ENCODE data around the gene CFAP99. TPM values are rescaled to one million over a fixed set of nuclear protein-coding genes. Genes with fewer than 3 reads are reported as not detected.
A peak's percentile ranks its signal among the peaks of the same experiment; 100 is the strongest.

Gene CFAP99
- polyA plus RNA-seq, 3 donors: 0.15 to 0.27 TPM; not detected in 1

- H3K79me2 ChIP-seq (ENCODE audit: insufficient read depth, low read length): peaks cover 4% of the 10 kb centered on the region
- intact Hi-C loops (cut with micrococcal nuclease): loop anchor here (5.0 kb wide), 2 partner anchors 36 to 39 kb away; no protein-coding TSS in a partner anchor
These were observed 42.6 kb downstream of the CFAP99 start for GRCh38 chr4:2461246-2461960.

More at GRCh38 chr4:2461246-2461960, 42.6 kb downstream of the CFAP99 start:
- Histone ChIP-seq H3K27me3 (ENCODE audit: control insufficient read depth in 2 of 2, insufficient read depth in 2 of 2, low read length in 2 of 2) (peaks cover 11 to 26% of the 10 kb centered on the region in 2 donors), H2AFZ (ENCODE audit: insufficient read depth, low read depth, low read length, poor library complexity, severe bottlenecking) (no peak overlapping the region), H3K36me3 (replicated peaks in 1 of 2; ENCODE audit: control insufficient read depth in 1 of 2, insufficient read depth in 2 of 2, low read length in 2 of 2) (no peaks in the 10 kb centered on the region), H3K9ac (ENCODE audit: insufficient read depth, low read length, poor library complexity, severe bottlenecking) (no peak overlapping the region), H3K4me3 (replicated peaks in 1 of 3; ENCODE audit: low read depth in 2 of 3, low read length in 3 of 3) (no peak overlapping the region), H3K4me1 (ENCODE audit: control insufficient read depth in 1 of 2, insufficient read depth in 2 of 2, low read length in 2 of 2) (peaks cover 8 to 14% of the 10 kb centered on the region in 2 donors), H3K27ac (ENCODE audit: low read depth in 1 of 2, low read length in 2 of 2) (no peak overlapping the region), H3K9me3 (replicated peaks in 1 of 2; ENCODE audit: control insufficient read depth in 1 of 2, insufficient read depth in 1 of 2, low read length in 2 of 2) (peaks cover 0 to 6% of the 10 kb centered on the region in 2 donors), H4K20me1 (ENCODE audit: insufficient read depth, low read length) (no peaks in the 10 kb centered on the region), H3K4me2 (replicated peaks; ENCODE audit: extremely low read depth, low read length, poor library complexity, severe bottlenecking) (no peak overlapping the region)
- TF ChIP-seq CTCF (IDR thresholded peaks at IDR 0.05): no peak
- Mint-ChIP-seq H3K9me3 (peaks cover 0 to 3% (median 0%) of the 10 kb centered on the region in 7 donors), H3K27ac (peak overlapping the region in 2 of 7 donors; percentile 5 to 36), H3K4me3 (peak overlapping the region; percentile 1 to 90), H3K4me1 (peaks cover 14% of the 10 kb centered on the region), H3K27me3 (ENCODE audit: low read depth in 3 of 3) (peaks cover 39 to 45% (median 42%) of the 10 kb centered on the region in 3 donors), H3K36me3 (peaks cover 0 to 4% of the 10 kb centered on the region in 2 donors)
- no peak for DNase-seq
- 85% methylated on average over 11 of the region's 15 CpGs for WGBS (ENCODE audit: insufficient coverage)
